Choroid plexus epithelial cell (primary cell): Measurements from ENCODE around the gene AOAH.
A peak's percentile ranks its signal among the peaks of the same experiment; 100 is the strongest.

Experiments used
- DNase-seq: peaks from one replicate; pipeline ENCODE4 v3.0.0-alpha.2; 2010; ENCODE audit warnings: low read depth
- H3K4me3 ChIP-seq: 2 replicates; pipeline ENCODE4 v1.5.1; 2011; ENCODE audit warnings: low read depth, mild to moderate bottlenecking, control low read depth, low read length, moderate library complexity
- CTCF ChIP-seq: conservative IDR thresholded peaks from 2 replicates; pipeline ENCODE4 v1.5.1; 2011; ENCODE audit warnings: low read depth, mild to moderate bottlenecking, control low read depth, inconsistent platforms, low read length, moderate library complexity

Gene AOAH

GRCh38 chr7:36684954-36685353 lies 39.3 kb downstream of the AOAH start:
- DNase-seq = no peak
- no peak for TF ChIP-seq CTCF
- no peak overlapping the region for H3K4me3 ChIP-seq

GRCh38 chr7:36683695-36684357 lies 40.5 kb downstream of the AOAH start:
- no peak for DNase-seq
- no peak for TF ChIP-seq CTCF
- no peak overlapping the region for H3K4me3 ChIP-seq

GRCh38 chr7:36683111-36683510 lies 41.2 kb downstream of the AOAH start:
- TF ChIP-seq CTCF = no peak
- no peak overlapping the region for H3K4me3 ChIP-seq
- peak; percentile 30 for DNase-seq

GRCh38 chr7:36682102-36682501 lies 42.2 kb downstream of the AOAH start:
- DNase-seq = no peak
- no peak for TF ChIP-seq CTCF
- H3K4me3 ChIP-seq = no peak overlapping the region

GRCh38 chr7:36677769-36678437 lies 46.4 kb downstream of the AOAH start:
- no peak for TF ChIP-seq CTCF
- DNase-seq = no peak

GRCh38 chr7:36673703-36674102 lies 50.6 kb downstream of the AOAH start:
- no peak for DNase-seq
- no peak overlapping the region for H3K4me3 ChIP-seq
- TF ChIP-seq CTCF = no peak

More at GRCh38 chr7:36677769-36678437, 46.4 kb downstream of the AOAH start:
- H3K4me3 ChIP-seq = no peak overlapping the region

GRCh38 chr7:36671432-36671829 lies 52.9 kb downstream of the AOAH start:
- DNase-seq = no peak
- H3K4me3 ChIP-seq = no peak overlapping the region
- no peak for TF ChIP-seq CTCF
